WTC11 (cell line): ENCODE data around the gene ADISSP.

Experiments used
- AR ChIP-seq: fragments of 250-450 bp; sonication (Bioruptor Pico); IDR thresholded peaks from 2 replicates; pipeline ENCODE4 v1.9.0; 2021; ENCODE audit warnings: mild to moderate bottlenecking
- ATF1 ChIP-seq: sonication (generic); formaldehyde crosslinking; IDR thresholded peaks from 2 replicates; pipeline ENCODE4 v1.8.1; 2023; ENCODE audit warnings: mild to moderate bottlenecking, moderate library complexity, missing genetic modification reagents
- CBFB ChIP-seq: sonication (generic); formaldehyde crosslinking; IDR thresholded peaks from 2 replicates; pipeline ENCODE4 v1.8.1; 2022; ENCODE audit warnings: mild to moderate bottlenecking, low read depth, missing genetic modification reagents
- CTCF ChIP-seq: fragments of 200-600 bp; IDR thresholded peaks from 2 replicates; pipeline ENCODE4 v1.8.0; 2022; ENCODE audit warnings: antibody characterized with exemption
- FOXK1 ChIP-seq: sonication (generic); formaldehyde crosslinking; IDR thresholded peaks from 2 replicates; pipeline ENCODE4 v1.8.0; 2022; ENCODE audit warnings: mild to moderate bottlenecking, moderate library complexity, missing genetic modification reagents
- MAX ChIP-seq: sonication (generic); formaldehyde crosslinking; IDR thresholded peaks from 2 replicates; pipeline ENCODE4 v1.8.0; 2022; ENCODE audit warnings: mild to moderate bottlenecking, missing genetic modification reagents
- RELA ChIP-seq: sonication (generic); formaldehyde crosslinking; IDR thresholded peaks from 2 replicates; pipeline ENCODE4 v1.8.1; 2022; ENCODE audit warnings: missing genetic modification reagents, mild to moderate bottlenecking, borderline replicate concordance
- SP1 ChIP-seq: sonication (generic); formaldehyde crosslinking; conservative IDR thresholded peaks from 2 replicates; pipeline ENCODE4 v1.8.1; 2022; ENCODE audit warnings: missing genetic modification reagents
- TF ChIP-seq, protein P1 (sequence below): sonication (generic); formaldehyde crosslinking; IDR thresholded peaks from 2 replicates; pipeline ENCODE4 v1.8.0; 2023; ENCODE audit warnings: missing genetic modification reagents

DNA sequence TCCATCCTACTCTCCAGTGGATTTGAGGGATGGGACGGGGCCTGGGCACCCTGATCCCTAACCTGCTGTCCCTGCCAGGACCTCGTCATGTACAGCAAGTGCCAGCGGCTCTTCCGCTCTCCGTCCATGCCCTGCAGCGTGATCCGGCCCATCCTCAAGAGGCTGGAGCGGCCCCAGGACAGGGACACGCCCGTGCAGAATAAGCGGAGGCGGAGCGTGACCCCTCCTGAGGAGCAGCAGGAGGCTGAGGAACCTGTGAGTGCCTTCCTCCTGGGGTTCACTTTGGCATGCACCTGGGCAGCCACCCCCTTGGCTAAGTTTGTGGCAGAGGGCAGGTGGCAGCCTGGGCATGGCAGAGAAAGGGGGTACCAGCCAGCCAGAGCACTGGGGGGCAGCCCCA lies 34.3 kb upstream of the ADISSP start:
- TF ChIP-seq CTCF: no peak
- TF ChIP-seq MAX (CRISPR knock-in tag): no peak
- TF ChIP-seq ATF1 (CRISPR knock-in tag): no peak
- no peak for TF ChIP-seq SP1
- TF ChIP-seq RELA (CRISPR knock-in tag): no peak
- no peak for TF ChIP-seq FOXK1 (CRISPR knock-in tag)
- TF ChIP-seq, protein P1, sequence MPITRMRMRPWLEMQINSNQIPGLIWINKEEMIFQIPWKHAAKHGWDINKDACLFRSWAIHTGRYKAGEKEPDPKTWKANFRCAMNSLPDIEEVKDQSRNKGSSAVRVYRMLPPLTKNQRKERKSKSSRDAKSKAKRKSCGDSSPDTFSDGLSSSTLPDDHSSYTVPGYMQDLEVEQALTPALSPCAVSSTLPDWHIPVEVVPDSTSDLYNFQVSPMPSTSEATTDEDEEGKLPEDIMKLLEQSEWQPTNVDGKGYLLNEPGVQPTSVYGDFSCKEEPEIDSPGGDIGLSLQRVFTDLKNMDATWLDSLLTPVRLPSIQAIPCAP (CRISPR knock-in tag): no peak
- TF ChIP-seq AR (CRISPR knock-in tag): no peak
- TF ChIP-seq CBFB: no peak
